ENCODE results near the gene CCDC197.

The CCDC197 gene

DNA sequence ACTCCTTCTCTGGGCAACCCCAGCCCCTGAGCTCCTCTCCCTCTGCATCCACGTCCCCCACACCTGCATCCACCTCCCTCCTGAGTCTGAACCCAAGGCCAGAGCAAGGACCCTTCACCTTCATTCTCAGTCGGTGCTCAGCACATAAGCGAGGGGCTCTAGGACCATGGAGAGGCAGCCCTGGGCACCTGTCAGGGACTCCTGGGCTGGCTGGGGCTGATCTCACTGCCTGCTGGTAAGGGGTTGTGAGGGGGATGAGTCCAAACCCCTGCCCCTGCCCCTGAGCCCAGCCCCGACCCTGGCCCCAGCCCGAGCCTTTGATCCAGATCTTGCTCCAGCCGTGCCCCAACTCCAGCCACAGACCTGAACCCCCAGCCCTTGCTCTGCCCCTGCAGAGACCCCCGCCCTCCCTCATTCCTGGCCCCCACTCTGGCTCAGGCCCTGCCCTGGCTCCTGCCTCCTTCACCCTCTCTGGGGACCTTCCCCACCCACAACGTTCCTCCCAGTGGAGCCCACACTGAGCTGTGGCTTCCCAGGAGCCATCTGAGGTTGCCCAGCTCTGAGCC, 888 bp upstream of the CCDC197 start:
- no peak overlapping the region for H3K27ac ChIP-seq
- TF ChIP-seq ZFX (IDR thresholded peaks at IDR 0.05) = no peak
- TF ChIP-seq, protein P1, sequence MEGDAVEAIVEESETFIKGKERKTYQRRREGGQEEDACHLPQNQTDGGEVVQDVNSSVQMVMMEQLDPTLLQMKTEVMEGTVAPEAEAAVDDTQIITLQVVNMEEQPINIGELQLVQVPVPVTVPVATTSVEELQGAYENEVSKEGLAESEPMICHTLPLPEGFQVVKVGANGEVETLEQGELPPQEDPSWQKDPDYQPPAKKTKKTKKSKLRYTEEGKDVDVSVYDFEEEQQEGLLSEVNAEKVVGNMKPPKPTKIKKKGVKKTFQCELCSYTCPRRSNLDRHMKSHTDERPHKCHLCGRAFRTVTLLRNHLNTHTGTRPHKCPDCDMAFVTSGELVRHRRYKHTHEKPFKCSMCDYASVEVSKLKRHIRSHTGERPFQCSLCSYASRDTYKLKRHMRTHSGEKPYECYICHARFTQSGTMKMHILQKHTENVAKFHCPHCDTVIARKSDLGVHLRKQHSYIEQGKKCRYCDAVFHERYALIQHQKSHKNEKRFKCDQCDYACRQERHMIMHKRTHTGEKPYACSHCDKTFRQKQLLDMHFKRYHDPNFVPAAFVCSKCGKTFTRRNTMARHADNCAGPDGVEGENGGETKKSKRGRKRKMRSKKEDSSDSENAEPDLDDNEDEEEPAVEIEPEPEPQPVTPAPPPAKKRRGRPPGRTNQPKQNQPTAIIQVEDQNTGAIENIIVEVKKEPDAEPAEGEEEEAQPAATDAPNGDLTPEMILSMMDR (conservative IDR thresholded peaks at IDR 0.05) = no peak

DNA sequence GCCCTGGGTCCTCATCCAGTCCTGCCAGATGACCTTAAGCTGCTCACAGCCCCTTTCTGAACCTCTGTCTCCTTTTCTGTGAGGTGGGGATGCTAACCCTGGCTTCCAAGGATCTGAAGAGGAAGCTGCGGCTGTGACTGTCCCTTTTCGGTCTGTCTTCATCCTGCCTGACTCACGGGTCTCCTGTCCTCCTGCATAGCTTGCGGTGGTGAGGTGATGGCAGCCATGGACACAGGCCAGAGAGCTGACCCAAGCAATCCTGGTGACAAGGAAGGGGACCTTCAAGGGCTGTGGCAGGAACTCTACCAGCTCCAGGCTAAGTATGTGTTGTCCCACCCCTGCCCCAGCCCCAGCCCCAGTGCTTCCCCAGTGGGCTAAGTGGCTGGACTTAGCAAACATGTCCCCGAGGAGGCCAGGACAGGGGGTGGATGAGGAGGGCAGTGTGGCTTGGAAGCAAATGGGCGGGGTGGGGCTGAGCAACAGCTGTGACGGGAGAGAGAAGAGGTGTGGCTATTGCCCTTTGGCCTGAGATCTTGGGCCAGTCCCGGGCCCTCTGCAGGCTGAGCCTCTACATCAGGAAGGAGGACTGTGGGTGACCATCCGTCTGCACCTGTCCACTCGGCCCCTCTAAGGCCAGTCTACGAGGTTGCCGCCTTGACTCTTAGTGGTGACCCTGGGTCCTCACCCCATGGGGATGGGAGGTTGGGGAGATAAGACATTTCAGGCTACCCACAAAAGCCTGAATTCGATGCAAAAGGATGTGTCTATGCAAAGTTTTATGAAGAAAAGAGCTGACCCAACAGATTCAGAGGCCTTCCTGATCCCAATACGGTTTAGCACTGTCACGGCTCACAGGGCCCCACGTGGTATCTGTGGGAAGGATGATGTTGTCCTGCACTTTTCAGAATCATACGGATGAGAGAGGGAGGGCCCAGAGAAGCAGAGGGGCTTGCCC, 1.1 kb downstream of the CCDC197 start:
- TF ChIP-seq, protein P1 (conservative IDR thresholded peaks at IDR 0.05) = no peak
- TF ChIP-seq ZFX (IDR thresholded peaks at IDR 0.05) = no peak
- no peak overlapping the region for H3K27ac ChIP-seq

DNA sequence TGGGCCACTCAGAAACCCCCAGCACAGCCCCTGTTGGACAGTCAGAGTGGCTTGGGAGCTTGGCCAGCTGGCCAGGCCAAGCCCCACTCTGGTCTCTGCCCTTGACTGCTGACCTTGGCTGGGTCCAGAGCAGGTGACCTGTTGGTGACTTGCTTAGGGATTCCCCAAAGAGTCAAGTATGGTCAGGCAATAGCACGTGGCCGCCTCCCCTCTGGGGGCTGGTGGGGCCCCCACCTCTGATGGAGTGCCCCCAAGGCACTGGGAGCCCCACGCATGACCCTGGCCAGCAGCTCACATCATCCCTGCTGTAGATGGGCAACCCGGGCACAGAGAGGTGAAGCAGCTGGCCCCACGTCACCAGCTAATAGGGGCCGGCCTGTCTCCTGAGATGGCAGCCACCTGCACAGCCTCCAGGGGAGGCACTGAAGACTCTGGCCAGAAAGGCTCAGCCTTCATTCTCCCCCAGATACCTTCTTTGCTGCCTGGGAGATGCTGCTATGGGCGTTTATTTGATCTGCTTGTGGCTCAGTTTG, 1.8 kb downstream of the CCDC197 start:
- TF ChIP-seq ZFX (IDR thresholded peaks at IDR 0.05) = no peak
- TF ChIP-seq, protein P1 (conservative IDR thresholded peaks at IDR 0.05) = no peak
- H3K27ac ChIP-seq = no peak overlapping the region

DNA sequence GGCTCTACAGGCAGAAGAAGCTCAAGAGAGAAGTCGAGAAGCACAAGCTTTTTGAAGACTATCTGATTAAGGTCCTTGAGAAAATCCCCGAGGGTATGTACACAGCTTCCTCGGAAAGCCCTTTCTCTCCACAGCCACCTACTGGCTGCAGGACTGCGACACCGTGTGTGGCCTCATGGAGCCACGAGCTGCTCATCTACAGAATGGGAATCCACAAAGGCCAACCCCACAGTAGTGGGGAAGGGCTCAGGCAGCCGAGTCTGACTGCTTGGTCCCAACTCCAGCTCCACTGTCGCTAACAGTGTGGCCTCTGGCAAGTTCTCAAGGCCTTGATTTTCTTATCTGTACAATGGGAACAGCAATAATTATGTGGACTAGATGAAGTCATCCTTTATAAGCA, 2.5 kb downstream of the CCDC197 start:
- H3K27ac ChIP-seq = no peak overlapping the region
- TF ChIP-seq, protein P1 (conservative IDR thresholded peaks at IDR 0.05) = no peak
- TF ChIP-seq ZFX (IDR thresholded peaks at IDR 0.05) = no peak

DNA sequence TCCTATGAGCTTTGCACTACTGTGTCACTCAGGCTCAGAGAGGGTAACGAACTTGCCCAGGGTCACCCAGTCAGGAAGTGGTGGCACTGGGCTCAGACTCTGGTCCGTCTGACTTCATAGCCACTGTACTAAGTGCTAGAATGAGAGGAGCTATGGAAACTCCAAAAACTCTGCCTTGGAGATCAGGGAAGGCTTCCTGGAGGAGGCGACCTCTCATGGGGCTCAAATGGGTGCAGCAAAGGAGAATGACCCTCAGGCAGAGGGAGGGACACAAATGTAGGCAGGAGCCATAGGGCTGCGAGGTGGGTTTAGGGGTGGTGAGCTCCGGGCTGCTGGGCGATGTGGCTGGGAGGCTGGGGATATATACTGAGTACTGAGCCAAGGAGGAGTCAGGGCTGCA, 3.2 kb downstream of the CCDC197 start:
- TF ChIP-seq, protein P1 (conservative IDR thresholded peaks at IDR 0.05) = no peak
- no peak for TF ChIP-seq ZFX (IDR thresholded peaks at IDR 0.05)
- H3K27ac ChIP-seq = no peak overlapping the region

DNA sequence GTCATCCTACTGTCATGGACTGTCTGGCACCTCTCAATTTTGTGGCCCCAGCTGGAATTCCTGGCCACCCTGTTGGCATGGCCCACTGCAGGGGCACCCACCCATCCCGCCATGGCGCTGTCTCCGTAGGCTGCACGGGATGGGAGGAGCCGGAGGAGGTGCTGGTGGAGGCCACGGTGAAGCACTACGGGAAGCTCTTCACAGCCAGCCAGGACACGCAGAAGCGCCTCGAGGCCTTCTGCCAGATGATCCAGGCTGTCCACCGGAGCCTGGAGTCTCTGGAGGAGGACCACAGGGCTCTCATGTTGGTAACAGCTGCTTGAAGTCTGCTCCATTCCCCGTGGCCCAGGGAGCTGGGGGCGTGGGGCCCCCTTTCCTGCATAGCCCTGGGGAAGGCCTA, 3.9 kb downstream of the CCDC197 start:
- no peak for TF ChIP-seq ZFX (IDR thresholded peaks at IDR 0.05)
- H3K27ac ChIP-seq = no peak overlapping the region

DNA sequence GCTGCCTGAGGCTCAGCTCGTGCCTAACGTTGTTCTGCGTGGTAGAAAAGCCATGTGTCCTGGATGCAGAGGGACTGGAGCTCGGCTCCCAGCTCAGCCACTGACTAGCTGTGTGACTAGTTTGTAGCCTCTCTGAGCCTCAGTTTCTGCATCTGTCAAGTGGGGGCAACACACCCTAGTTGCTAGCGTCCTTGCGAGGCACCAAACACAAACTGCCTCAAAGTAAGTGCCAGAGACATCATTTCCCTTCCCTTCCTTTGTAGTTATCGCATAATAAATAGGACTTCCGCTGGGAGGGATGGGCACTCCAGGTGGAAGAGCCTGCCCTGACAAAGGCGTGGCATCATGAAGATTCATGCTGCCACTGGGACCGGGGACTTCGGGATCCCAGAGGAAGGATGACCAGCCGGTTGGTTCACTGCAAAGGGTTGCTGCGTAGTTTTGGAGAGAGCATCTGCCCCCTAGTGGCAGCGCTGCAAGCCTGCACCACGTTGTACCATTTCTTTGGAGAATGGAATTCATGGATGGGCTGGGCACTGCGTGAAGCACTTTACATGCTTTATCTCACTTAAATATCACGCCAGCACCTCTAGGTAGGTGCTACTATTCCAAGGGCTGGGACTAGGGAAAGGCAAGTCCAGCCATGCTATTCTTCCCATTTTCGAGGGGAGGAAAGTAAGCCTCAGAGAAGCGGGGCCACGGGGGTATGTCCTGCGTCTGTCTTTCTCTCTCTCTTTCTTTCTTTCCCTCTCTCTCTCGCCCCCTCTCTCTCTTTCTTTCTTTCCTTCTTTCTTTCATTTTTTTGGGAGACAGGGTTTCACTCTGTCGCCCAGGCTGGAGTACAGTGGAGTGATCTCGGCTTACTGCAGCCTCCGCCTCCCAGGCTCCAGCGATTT, 4.6 kb downstream of the CCDC197 start:
- TF ChIP-seq ZFX (IDR thresholded peaks at IDR 0.05) = no peak
- TF ChIP-seq, protein P1 (conservative IDR thresholded peaks at IDR 0.05) = peak; percentile 97
- H3K27ac ChIP-seq = no peak overlapping the region

Measured in C4-2B (cell line).